Activated CD4-positive, alpha-beta memory T cell treated with anti-CD3 and anti-CD28 coated beads, Interleukin-2, amount 10 ng/mL, durations not matched to agents 7 days and 5 days (primary cell): ENCODE data around the gene NRIP3. TPM values are rescaled to one million over a fixed set of nuclear protein-coding genes. Genes with fewer than 3 reads are reported as not detected.

Experiments used
- CTCF ChIA-PET: fragments of 350-600 bp; sonication (Branson Sonifier 250); formaldehyde crosslinking; loops from one replicate; lab custom pipeline; 2021; ENCODE audit warnings: antibody characterized with exemption, inconsistent platforms; lab: Charles Lee
- POLR2A ChIA-PET: fragments of 350-600 bp; sonication (Branson Sonifier 250); formaldehyde crosslinking; loops from one replicate; lab custom pipeline; 2021; ENCODE audit warnings: antibody characterized with exemption; lab: Charles Lee
- DNase-seq: peaks from one replicate; pipeline ENCODE4 v3.0.0-alpha.2; 2020
- H3K27ac Mint-ChIP-seq: one replicate; pipeline ENCODE4 v1.8.0; 2021; ENCODE audit warnings: mild to moderate bottlenecking, mixed read lengths
- H3K27me3 Mint-ChIP-seq: one replicate; pipeline ENCODE4 v1.8.0; 2021; ENCODE audit warnings: mixed read lengths
- H3K36me3 Mint-ChIP-seq: one replicate; pipeline ENCODE4 v1.8.0; 2021; ENCODE audit warnings: low read depth, mixed read lengths
- H3K4me1 Mint-ChIP-seq: one replicate; pipeline ENCODE4 v1.8.0; 2021; ENCODE audit warnings: mixed read lengths
- H3K4me3 Mint-ChIP-seq: one replicate; pipeline ENCODE4 v1.8.0; 2021; ENCODE audit warnings: mild to moderate bottlenecking, mixed read lengths
- H3K9me3 Mint-ChIP-seq: one replicate; pipeline ENCODE4 v1.8.0; 2021; ENCODE audit warnings: mixed read lengths
- total RNA-seq, 2 experiments: library from RNA; stranded (reverse); gene quantifications; one replicate each; pipeline ENCODE4 v1.2.3, GENCODE V29; 2021

The NRIP3 gene
- total RNA-seq, 2 experiments from 2014 or later, result 1.9 to 2.4 TPM

GRCh38 chr11:8934742-8935488 lies 68.9 kb downstream of the NRIP3 start:
- Mint-ChIP-seq H3K27ac (no peak overlapping the region), H3K36me3 (no peaks in the 10 kb centered on the region), H3K27me3 (no peaks in the 10 kb centered on the region), H3K4me1 (no peaks in the 10 kb centered on the region), H3K4me3 (no peak overlapping the region), H3K9me3 (no peaks in the 10 kb centered on the region)
- no peak for DNase-seq
- POLR2A ChIA-PET, result no interaction called here
- CTCF ChIA-PET, result no interaction called here

- POLR2A ChIA-PET, result no interaction called here
Observed at GRCh38 chr11:8933931-8934330, 69.9 kb downstream of the NRIP3 start.

GRCh38 chr11:8932564-8933180 lies 71.1 kb downstream of the NRIP3 start, which contains the start of gene C11orf16:
Gene C11orf16, minus strand, starts transcription at chr11:8932947. Its CDS starts 639 bp downstream, at chr11:8932308.
- H3K9me3 Mint-ChIP-seq, result no peaks in the 10 kb centered on the region
- no peaks in the 10 kb centered on the region for H3K4me1 Mint-ChIP-seq
- no peak within 1 kb of the TSS for H3K27ac Mint-ChIP-seq
- no peak for DNase-seq
- H3K36me3 Mint-ChIP-seq, result no peaks in the 10 kb centered on the region
- no peak within 1 kb of the TSS for H3K4me3 Mint-ChIP-seq
- ChIA-PET POLR2A (no interaction called here), CTCF (interaction anchor here (1.5 kb wide), 1 partner anchor 205 kb away, joined by 5 read pairs; no protein-coding TSS in a partner anchor)
- no peaks in the 10 kb centered on the region for H3K27me3 Mint-ChIP-seq

More at GRCh38 chr11:8933931-8934330, 69.9 kb downstream of the NRIP3 start:
- CTCF ChIA-PET, result interaction anchor here (0.8 to 1.5 kb wide), 3 partner anchors 20 to 204 kb away, joined by 3 to 5 read pairs (median 3); no protein-coding TSS in a partner anchor
- DNase-seq, result no peak
- H3K4me3 Mint-ChIP-seq, result no peak overlapping the region
- H3K27ac Mint-ChIP-seq, result no peak overlapping the region
- H3K9me3 Mint-ChIP-seq, result no peaks in the 10 kb centered on the region
- no peaks in the 10 kb centered on the region for H3K36me3 Mint-ChIP-seq
- H3K27me3 Mint-ChIP-seq, result no peaks in the 10 kb centered on the region
- H3K4me1 Mint-ChIP-seq, result no peaks in the 10 kb centered on the region

Other genes with a start within 250 kb of the NRIP3 start
- 10 to 100 TPM; 36.0 to 38.1 TPM for gene AKIP1, start 92.8 kb downstream of the NRIP3 start, total RNA-seq
- gene C11orf16, start 71.1 kb downstream of the NRIP3 start, total RNA-seq, result not detected
- not detected for gene ASCL3, start 61.0 kb downstream of the NRIP3 start, total RNA-seq
- 10 to 100 TPM; 34.2 to 34.8 TPM for gene TMEM9B, start 39.6 kb downstream of the NRIP3 start, total RNA-seq
- gene SCUBE2, start 87.6 kb upstream of the NRIP3 start, total RNA-seq, result not detected